ENCODE data around the gene ZNF616. TPM values are rescaled to one million over a fixed set of nuclear protein-coding genes. Genes with fewer than 3 reads are reported as not detected.
A peak's percentile ranks its signal among the peaks of the same experiment; 100 is the strongest.

The ZNF616 gene
- total RNA-seq, 1 donor from 2014 or later, result 13.1 TPM

- Mint-ChIP-seq H3K27ac (ENCODE audit: unreplicated experiment) (peak within 1 kb of the TSS; percentile 80), H3K27me3 (ENCODE audit: low read depth, unreplicated experiment) (no peaks in the 10 kb centered on the region), H3K4me1 (ENCODE audit: low read depth, unreplicated experiment) (peaks cover 2% of the 10 kb centered on the region), H3K4me3 (ENCODE audit: unreplicated experiment) (peak within 1 kb of the TSS; percentile 100), H3K9me3 (ENCODE audit: unreplicated experiment) (peaks cover 21% of the 10 kb centered on the region), H3K36me3 (ENCODE audit: low read depth, unreplicated experiment) (peaks cover 20% of the 10 kb centered on the region)
- Histone ChIP-seq H4K20me1 (ENCODE audit: insufficient read depth, low read length) (no peaks in the 10 kb centered on the region), H3K9ac (ENCODE audit: low read length) (peak within 1 kb of the TSS; percentile 91), H3K9me3 (ENCODE audit: insufficient read depth, low read depth, low read length) (no peaks in the 10 kb centered on the region), H3K27ac (ENCODE audit: low read depth, low read length) (no peak within 1 kb of the TSS), H3K79me2 (ENCODE audit: insufficient read depth, low read length) (no peaks in the 10 kb centered on the region), H3K4me2 (ENCODE audit: low read length) (peak within 1 kb of the TSS; percentile 100), H3K4me1 (ENCODE audit: insufficient read depth, low read length) (peaks cover 2% of the 10 kb centered on the region), H3K36me3 (ENCODE audit: insufficient read depth, low read length) (peaks cover 11% of the 10 kb centered on the region), H2AFZ (ENCODE audit: low read depth, low read length) (peak within 1 kb of the TSS; percentile 91), H3K27me3 (ENCODE audit: insufficient read depth, low read length) (no peaks in the 10 kb centered on the region), H3K4me3 (ENCODE audit: insufficient read depth, low read depth, low read length) (peak within 1 kb of the TSS; percentile 100)
- FAIRE-seq (no peak), DNase-seq (ENCODE audit: low read depth) (peak; percentile 51)
- TF ChIP-seq EZH2 (IDR thresholded peaks at IDR 0.05; ENCODE audit: insufficient read depth, low read length), result no peak
- TF ChIP-seq, protein P1, sequence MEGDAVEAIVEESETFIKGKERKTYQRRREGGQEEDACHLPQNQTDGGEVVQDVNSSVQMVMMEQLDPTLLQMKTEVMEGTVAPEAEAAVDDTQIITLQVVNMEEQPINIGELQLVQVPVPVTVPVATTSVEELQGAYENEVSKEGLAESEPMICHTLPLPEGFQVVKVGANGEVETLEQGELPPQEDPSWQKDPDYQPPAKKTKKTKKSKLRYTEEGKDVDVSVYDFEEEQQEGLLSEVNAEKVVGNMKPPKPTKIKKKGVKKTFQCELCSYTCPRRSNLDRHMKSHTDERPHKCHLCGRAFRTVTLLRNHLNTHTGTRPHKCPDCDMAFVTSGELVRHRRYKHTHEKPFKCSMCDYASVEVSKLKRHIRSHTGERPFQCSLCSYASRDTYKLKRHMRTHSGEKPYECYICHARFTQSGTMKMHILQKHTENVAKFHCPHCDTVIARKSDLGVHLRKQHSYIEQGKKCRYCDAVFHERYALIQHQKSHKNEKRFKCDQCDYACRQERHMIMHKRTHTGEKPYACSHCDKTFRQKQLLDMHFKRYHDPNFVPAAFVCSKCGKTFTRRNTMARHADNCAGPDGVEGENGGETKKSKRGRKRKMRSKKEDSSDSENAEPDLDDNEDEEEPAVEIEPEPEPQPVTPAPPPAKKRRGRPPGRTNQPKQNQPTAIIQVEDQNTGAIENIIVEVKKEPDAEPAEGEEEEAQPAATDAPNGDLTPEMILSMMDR (IDR thresholded peaks at IDR 0.05; ENCODE audit: insufficient read depth, low read depth, low read length), result no peak
Observed at GRCh38 chr19:52171321-52172169, 31.8 kb upstream of the ZNF616 start, which contains the start of gene ZNF836. ZNF836 (minus strand) TSS chr19:52171621; CDS start chr19:52168072, 3,549 bp downstream.

DNA sequence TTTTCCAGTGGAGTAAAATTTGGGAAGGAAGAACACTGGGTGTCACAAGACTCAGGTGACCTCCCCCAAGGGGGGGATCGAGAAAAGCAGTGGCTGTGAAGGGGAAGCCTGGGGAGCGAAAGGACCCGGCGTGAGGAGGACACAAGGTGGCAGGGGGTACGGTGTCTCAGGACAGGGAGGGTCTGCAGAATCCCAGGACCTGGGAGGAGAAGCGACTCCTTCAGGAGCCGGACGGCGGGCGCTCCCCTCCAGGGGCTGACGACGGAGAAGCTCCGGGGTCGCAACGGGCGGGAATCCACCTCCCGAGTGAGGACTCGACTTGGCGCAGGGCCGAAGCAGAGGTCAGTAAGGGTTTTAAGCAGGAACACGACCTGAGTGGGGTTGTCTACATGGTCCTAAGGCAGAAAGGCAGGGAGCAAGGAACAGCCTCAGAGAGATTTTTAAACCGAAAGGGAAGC, 31.2 kb upstream of the ZNF616 start:
- H3K9ac ChIP-seq (ENCODE audit: low read length), result peak overlapping the region; percentile 91
- peaks cover 2% of the 10 kb centered on the region for H3K4me1 ChIP-seq (ENCODE audit: insufficient read depth, low read length)
- DNase-seq (ENCODE audit: low read depth) (no peak), FAIRE-seq (no peak)
- H2AFZ ChIP-seq (ENCODE audit: low read depth, low read length), result peak overlapping the region; percentile 91
- peaks cover 2% of the 10 kb centered on the region for H3K4me1 Mint-ChIP-seq (ENCODE audit: low read depth, unreplicated experiment)
- no peaks in the 10 kb centered on the region for H4K20me1 ChIP-seq (ENCODE audit: insufficient read depth, low read length)
- H3K27me3 ChIP-seq (ENCODE audit: insufficient read depth, low read length), result no peaks in the 10 kb centered on the region
- H3K27ac Mint-ChIP-seq (ENCODE audit: unreplicated experiment), result peak overlapping the region; percentile 80
- H3K4me3 Mint-ChIP-seq (ENCODE audit: unreplicated experiment), result peak overlapping the region; percentile 100
- peak overlapping the region; percentile 100 for H3K4me3 ChIP-seq (ENCODE audit: insufficient read depth, low read depth, low read length)
- H3K27me3 Mint-ChIP-seq (ENCODE audit: low read depth, unreplicated experiment), result no peaks in the 10 kb centered on the region
- peaks cover 21% of the 10 kb centered on the region for H3K9me3 Mint-ChIP-seq (ENCODE audit: unreplicated experiment)
- H3K4me2 ChIP-seq (ENCODE audit: low read length), result peak overlapping the region; percentile 100
- no peak for TF ChIP-seq EZH2 (IDR thresholded peaks at IDR 0.05; ENCODE audit: insufficient read depth, low read length)
- TF ChIP-seq, protein P1 (IDR thresholded peaks at IDR 0.05; ENCODE audit: insufficient read depth, low read depth, low read length), result no peak
- H3K27ac ChIP-seq (ENCODE audit: low read depth, low read length), result no peak overlapping the region
- peaks cover 20% of the 10 kb centered on the region for H3K36me3 Mint-ChIP-seq (ENCODE audit: low read depth, unreplicated experiment)
- H3K36me3 ChIP-seq (ENCODE audit: insufficient read depth, low read length), result peaks cover 11% of the 10 kb centered on the region
- H3K79me2 ChIP-seq (ENCODE audit: insufficient read depth, low read length), result no peaks in the 10 kb centered on the region
- H3K9me3 ChIP-seq (ENCODE audit: insufficient read depth, low read depth, low read length), result no peaks in the 10 kb centered on the region

Data from astrocyte (in vitro differentiated cells and primary cell).